HCEC 1CT (cell line): ENCODE data around the gene YES1.

ENCODE experiments used
- DNase-seq: peaks from one replicate; pipeline ENCODE4 v3.0.0-alpha.2; 2017

Gene YES1

DNA sequence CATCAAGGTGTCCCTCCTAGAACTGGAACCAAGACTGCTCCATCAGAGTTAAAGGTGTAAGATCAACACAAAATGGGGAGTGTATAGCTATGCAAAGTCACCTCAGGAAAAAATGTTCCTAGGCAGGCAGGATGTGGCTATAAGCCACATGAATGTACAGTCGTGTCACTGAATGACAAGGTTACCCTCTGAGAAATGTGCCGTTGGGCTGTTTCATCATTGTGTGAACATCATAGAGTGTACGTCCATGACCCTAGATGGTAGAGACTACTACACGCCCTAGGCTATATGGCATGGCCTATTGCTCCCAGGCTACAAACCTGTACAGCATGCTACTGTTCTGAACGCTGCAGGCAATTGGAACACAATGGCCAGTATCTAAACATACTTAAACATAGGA, 130.1 kb downstream of the YES1 start:
- DNase-seq = no peak

DNA sequence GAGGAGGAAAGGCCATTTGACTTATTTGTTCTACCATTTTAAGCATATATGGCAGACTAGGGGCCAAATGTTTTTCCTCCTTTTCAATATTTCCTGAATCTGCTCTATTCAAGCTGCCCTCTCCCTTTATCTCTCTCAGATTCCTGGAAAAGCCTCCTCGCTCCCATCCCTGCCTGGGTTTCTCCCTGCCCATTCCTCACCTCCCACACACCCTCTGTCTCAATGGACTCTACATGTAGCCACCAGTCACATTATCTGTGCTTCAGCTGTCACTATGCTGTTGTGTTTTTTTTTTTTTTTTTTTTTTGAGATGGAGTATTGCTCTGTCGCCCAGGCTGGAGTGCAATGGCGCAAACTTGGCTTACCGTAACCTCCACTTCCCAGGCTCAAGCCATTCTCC, 131.7 kb downstream of the YES1 start:
- no peak for DNase-seq

DNA sequence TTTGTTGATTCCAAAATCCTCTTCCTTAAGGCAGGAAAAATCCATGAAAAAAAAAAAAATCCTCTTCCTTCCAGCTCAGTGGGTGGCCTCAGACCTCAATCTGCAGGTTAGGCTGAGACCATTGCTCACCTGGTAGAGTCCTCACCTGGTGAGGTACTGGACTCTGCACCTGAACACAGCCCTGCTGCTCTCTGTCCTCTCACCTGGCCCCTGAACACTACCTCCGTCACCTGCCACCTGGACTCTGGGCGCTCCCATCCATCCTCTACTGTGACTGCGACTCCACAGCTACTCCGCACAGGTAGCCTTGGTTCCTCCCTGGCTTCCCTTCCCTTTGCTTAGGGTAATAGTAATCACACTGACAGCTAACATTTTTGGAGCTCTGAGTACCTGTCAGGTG, 132.5 kb downstream of the YES1 start:
- no peak for DNase-seq

DNA sequence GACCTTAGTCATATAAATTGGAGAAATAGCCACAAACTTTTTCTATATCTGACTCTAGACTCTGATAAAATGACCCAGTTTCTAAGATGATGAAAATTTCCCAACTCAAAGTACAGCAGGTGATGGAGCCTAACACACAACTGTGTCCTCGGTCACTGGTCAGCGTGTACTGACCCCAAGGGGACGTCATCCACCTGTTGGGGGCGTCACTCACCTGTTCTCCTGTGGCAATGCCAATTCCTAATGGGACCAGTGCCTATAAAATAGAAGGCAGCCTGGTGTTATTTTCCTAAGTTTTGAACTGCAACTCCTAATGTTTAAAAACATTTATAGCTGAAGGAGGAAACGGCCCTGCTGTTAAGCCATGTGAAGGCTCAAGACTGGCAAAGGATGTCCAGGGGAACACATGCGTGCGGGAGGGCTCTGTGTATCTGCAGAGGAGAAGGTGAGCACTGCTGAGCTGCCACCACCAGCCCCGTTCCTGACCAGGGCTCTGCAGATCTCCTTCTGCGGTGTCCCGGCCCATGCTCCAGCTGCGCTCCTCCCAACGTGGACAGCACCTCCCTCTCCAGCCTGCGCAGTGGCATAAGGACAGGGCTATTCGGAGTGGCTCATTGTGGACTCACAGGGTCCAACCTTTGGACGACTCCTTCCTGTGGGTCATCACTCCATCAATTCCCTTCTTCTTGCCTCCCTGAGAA, 133.4 kb downstream of the YES1 start:
- DNase-seq = no peak

DNA sequence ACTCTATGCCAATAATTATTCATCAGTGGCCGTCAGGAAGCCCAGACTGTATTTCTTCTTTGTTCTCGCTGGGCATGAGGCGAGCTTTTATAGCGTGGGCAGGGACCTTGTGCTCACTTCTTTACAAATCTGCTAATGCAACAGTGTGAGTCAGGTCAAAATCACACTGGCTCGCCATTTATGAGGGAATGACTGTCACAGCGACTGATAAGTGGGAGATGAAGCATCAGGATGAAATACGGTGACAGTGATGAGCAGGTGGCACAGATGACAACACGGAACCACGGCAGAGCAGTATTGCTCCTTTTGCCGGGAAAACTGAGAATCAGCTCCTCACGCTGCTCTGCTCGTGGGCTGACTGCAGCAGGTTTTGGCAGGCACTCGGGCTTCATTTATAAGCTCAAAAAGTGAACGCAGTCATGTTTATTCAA, 134.1 kb downstream of the YES1 start:
- no peak for DNase-seq

DNA sequence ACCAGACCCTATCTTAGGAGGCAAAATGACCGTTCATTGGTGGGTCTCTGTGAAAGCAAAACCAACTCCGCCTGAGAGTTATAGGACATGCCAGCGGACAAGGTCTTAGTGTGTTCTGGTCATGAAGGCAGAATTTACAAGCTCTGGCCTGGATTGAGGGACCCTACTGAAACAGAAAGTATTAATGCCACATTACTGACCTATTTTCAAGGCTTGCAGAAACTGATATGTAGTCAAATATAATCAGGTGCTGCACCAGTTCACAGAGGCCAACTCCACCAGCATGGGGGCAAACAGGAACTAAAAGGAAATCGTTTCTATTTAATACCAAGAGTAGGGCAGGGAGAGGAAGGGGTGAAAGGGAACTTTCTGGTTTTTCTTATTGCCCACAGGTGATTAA, 134.9 kb downstream of the YES1 start:
- DNase-seq = no peak

DNA sequence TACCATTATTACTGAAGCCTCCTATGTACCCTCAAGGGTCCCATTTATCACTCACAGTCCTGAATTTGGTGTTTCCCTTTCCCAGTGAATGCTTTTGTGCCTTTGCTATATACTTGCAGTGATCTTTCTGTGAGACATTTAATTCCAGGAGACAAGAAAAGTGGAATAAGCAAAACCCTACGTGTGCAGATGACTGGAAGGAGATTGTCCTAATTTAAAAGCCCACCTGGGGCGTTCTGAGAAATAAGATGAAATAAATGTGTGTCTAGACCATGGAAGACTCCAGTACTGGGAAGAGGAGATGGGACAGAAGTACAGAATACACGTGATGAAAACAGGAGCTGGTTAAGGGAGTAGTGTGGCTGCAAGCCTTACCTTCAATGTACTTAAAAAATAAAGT, 135.3 kb downstream of the YES1 start:
- DNase-seq = no peak

DNA sequence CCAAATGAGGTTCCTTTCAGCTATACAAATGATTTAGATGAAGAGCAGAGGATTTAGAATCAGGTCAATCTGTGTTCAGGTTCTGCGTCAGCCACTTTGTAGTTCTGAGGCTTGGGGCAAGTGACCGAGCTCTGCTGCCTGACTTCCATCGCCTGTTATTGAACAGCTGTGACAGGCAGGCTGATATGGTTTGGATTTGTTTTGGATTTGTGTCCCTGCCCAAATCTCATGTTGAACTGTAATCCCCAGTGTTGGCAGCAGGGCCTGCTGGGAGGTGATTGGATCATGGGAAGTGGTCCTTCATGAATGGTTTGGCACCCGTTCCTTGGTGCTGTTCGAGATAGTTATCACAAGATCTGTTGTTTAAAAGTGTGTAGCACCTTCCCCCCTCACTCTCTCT, 136.0 kb downstream of the YES1 start:
- DNase-seq = no peak

DNA sequence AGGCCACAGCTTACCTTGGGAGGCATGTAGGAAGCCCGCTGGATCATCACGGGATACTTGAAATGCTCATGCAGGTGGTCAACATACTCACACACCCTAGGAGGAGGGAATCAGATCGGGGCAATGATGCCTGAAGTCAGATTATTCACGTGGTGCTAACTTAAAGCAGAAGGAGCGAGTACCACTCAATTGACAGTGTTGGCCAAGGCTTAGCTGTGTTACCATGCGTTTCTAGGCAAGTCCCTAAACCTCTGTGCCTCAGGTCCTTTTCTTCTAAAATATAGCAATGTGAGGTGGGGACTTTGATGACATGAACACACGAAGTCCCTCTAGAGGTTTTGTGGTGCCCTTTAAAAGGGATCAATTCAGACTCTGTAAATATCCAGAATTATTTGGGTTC, 136.7 kb downstream of the YES1 start:
- DNase-seq = no peak

DNA sequence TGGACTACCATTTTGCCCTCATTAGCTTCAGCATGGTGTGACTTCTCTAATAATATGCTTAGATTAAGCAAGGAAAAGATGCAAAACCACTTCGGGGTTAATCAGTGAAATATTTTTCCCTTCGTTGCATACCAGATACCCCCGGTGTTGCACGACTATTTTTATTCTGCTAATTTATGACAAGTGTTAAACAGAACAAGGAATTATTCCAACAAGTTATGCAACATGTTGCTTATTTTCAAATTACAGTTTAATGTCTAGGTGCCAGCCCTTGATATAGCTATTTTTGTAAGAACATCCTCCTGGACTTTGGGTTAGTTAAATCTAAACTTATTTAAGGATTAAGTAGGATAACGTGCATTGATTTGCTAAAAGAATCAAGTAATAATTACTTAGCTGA, 138.3 kb downstream of the YES1 start:
- DNase-seq = no peak

DNA sequence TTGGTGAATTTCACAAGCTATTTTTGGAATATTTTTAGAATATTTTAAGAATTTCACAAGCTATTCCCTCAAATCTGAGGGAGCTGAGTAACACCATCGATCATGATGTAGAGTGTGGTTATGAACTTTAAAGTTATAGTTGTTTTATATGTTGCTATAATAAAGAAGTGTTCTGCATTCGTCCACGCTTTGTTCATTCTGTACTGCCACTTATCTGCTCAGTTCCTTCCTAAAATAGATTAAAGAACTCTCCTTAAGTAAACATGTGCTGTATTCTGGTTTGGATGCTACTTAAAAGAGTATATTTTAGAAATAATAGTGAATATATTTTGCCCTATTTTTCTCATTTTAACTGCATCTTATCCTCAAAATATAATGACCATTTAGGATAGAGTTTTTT, 138.7 kb downstream of the YES1 start:
- no peak for DNase-seq
